H9 (cell line): Measurements from ENCODE around the gene PDXP. TPM values are rescaled to one million over a fixed set of nuclear protein-coding genes. Genes with fewer than 3 reads are reported as not detected.

ENCODE experiments used
- DNase-seq: peaks from one replicate; pipeline ENCODE4 v3.0.0-alpha.2; 2017
- H2AFZ ChIP-seq: one replicate; pipeline ENCODE4 v1.6.1; 2013; ENCODE audit warnings: mild to moderate bottlenecking, low read length, control low read depth, moderate library complexity
- H2AK5ac ChIP-seq: 2 replicates; pipeline ENCODE4 v1.6.1; 2013; ENCODE audit warnings: low read length, control low read depth, mixed read lengths; ENCODE audit not compliant: insufficient read length
- H2BK120ac ChIP-seq: one replicate; pipeline ENCODE4 v1.6.1; 2013; ENCODE audit warnings: low read depth, mild to moderate bottlenecking, low read length, control low read depth, inconsistent platforms; ENCODE audit not compliant: poor library complexity, severe bottlenecking
- H2BK12ac ChIP-seq: 2 replicates; pipeline ENCODE4 v1.6.1; 2013; ENCODE audit warnings: low read length, control low read depth, mixed read lengths, low read depth; ENCODE audit not compliant: insufficient read length
- H2BK15ac ChIP-seq: 2 replicates; pipeline ENCODE4 v1.6.1; 2013; ENCODE audit warnings: low read depth, low read length, control low read depth
- H2BK20ac ChIP-seq: one replicate; pipeline ENCODE4 v1.6.1; 2013; ENCODE audit warnings: low read depth, mild to moderate bottlenecking, low read length, control low read depth, inconsistent platforms; ENCODE audit not compliant: poor library complexity, severe bottlenecking
- H2BK5ac ChIP-seq: 2 replicates; pipeline ENCODE4 v1.6.1; 2013; ENCODE audit warnings: low read length, control low read depth, mixed read lengths; ENCODE audit not compliant: insufficient read length
- H3K14ac ChIP-seq: 2 replicates; pipeline ENCODE4 v1.6.1; 2013; ENCODE audit warnings: low read length, control low read depth; ENCODE audit not compliant: insufficient read depth
- H3K18ac ChIP-seq: 2 replicates; pipeline ENCODE4 v1.6.1; 2013; ENCODE audit warnings: low read depth, mild to moderate bottlenecking, mixed read lengths, low read length, control low read depth; ENCODE audit not compliant: insufficient read length
- H3K23ac ChIP-seq: 2 replicates; pipeline ENCODE4 v1.6.1; 2013; ENCODE audit warnings: low read length, control low read depth, mixed read lengths, low read depth; ENCODE audit not compliant: insufficient read length
- H3K23me2 ChIP-seq: 2 replicates; pipeline ENCODE4 v1.6.1; 2013; ENCODE audit warnings: low read depth, mild to moderate bottlenecking, mixed read lengths, low read length, control low read depth; ENCODE audit not compliant: insufficient read length, poor library complexity, severe bottlenecking
- H3K27ac ChIP-seq: 2 replicates; pipeline ENCODE4 v1.5.1; 2013; ENCODE audit warnings: low read length, control low read depth, mixed read lengths, low read depth; ENCODE audit not compliant: insufficient read length
- H3K27me3 ChIP-seq: 2 replicates; pipeline ENCODE4 v1.6.1; 2013; ENCODE audit warnings: low read length, control low read depth, inconsistent platforms; ENCODE audit not compliant: insufficient read depth
- H3K4ac ChIP-seq: 2 replicates; pipeline ENCODE4 v1.6.1; 2013; ENCODE audit warnings: low read depth, mild to moderate bottlenecking, control low read depth, inconsistent platforms, low read length, moderate library complexity
- H3K4me1 ChIP-seq: 2 replicates; pipeline ENCODE4 v1.6.1; 2013; ENCODE audit warnings: low read length, control low read depth, inconsistent platforms; ENCODE audit not compliant: insufficient read depth
- H3K4me2 ChIP-seq: 2 replicates; pipeline ENCODE4 v1.6.1; 2013; ENCODE audit warnings: low read length, control low read depth, mixed read lengths; ENCODE audit not compliant: insufficient read length, insufficient read depth
- H3K56ac ChIP-seq: 2 replicates; pipeline ENCODE4 v1.6.1; 2013; ENCODE audit warnings: low read depth, mild to moderate bottlenecking, mixed read lengths, low read length, control low read depth; ENCODE audit not compliant: insufficient read length
- H3K79me1 ChIP-seq: 2 replicates; pipeline ENCODE4 v1.6.1; 2013; ENCODE audit warnings: low read depth, mild to moderate bottlenecking, moderate library complexity, low read length, control low read depth, inconsistent platforms; ENCODE audit not compliant: insufficient read depth, poor library complexity, severe bottlenecking
- H3K79me2 ChIP-seq: 2 replicates; pipeline ENCODE4 v1.6.1; 2013; ENCODE audit warnings: low read length, control low read depth, inconsistent platforms; ENCODE audit not compliant: insufficient read depth
- H3K9ac ChIP-seq: 2 replicates; pipeline ENCODE4 v1.6.1; 2013; ENCODE audit warnings: low read length, control low read depth, mixed read lengths; ENCODE audit not compliant: insufficient read length; ENCODE audit errors: extremely low read depth
- H3K9me3 ChIP-seq: one replicate; pipeline ENCODE4 v1.6.1; 2013; ENCODE audit warnings: low read depth, low read length, inconsistent platforms; ENCODE audit not compliant: control insufficient read depth
- H3T11ph ChIP-seq: one replicate; pipeline ENCODE4 v1.6.1; 2013; ENCODE audit warnings: mild to moderate bottlenecking, low read length, control low read depth, inconsistent platforms
- H4K20me1 ChIP-seq: one replicate; pipeline ENCODE4 v1.6.1; 2013; ENCODE audit not compliant: control insufficient read depth, insufficient read length, insufficient read depth
- H4K5ac ChIP-seq: 2 replicates; pipeline ENCODE4 v1.6.1; 2013; ENCODE audit warnings: low read depth, mild to moderate bottlenecking, mixed read lengths, low read length, control low read depth; ENCODE audit not compliant: insufficient read length
- H4K8ac ChIP-seq: replicated peaks from 2 replicates; pipeline ENCODE4 v1.6.1; 2013; ENCODE audit warnings: low read length, control low read depth, mixed read lengths, low read depth; ENCODE audit not compliant: insufficient read length
- H4K91ac ChIP-seq: 2 replicates; pipeline ENCODE4 v1.6.1; 2013; ENCODE audit warnings: low read depth, mild to moderate bottlenecking, moderate library complexity, mixed read lengths, low read length, control low read depth; ENCODE audit not compliant: insufficient read length
- H3K27ac Mint-ChIP-seq, 3 experiments: 2 replicates in 2 of 3; 3 replicates in 1 of 3; pipeline ENCODE4 v1.8.0; 2020 to 2021; ENCODE audit warnings: mixed read lengths in 3 of 3, mild to moderate bottlenecking in 1 of 3, moderate library complexity in 1 of 3
- H3K27me3 Mint-ChIP-seq: 2 replicates; pipeline ENCODE4 v1.8.0; 2021; ENCODE audit warnings: low read depth, mild to moderate bottlenecking, moderate library complexity, mixed read lengths
- H3K36me3 Mint-ChIP-seq, 3 experiments: 2 replicates in 2 of 3; 3 replicates in 1 of 3; pipeline ENCODE4 v1.8.0; 2020 to 2021; ENCODE audit warnings: low read depth in 3 of 3, mixed read lengths in 3 of 3; ENCODE audit not compliant: insufficient read depth in 1 of 3
- H3K4me1 Mint-ChIP-seq, 2 experiments: 2 replicates each; pipeline ENCODE4 v1.8.0; 2020; ENCODE audit warnings: mixed read lengths in 2 of 2
- H3K4me3 Mint-ChIP-seq, 2 experiments: 2 replicates in 1 of 2; 3 replicates in 1 of 2; pipeline ENCODE4 v1.8.0; 2020 to 2021; ENCODE audit warnings: mild to moderate bottlenecking in 2 of 2, mixed read lengths in 2 of 2, moderate library complexity in 1 of 2
- H3K9me3 Mint-ChIP-seq, 2 experiments: 2 replicates in 1 of 2; 3 replicates in 1 of 2; pipeline ENCODE4 v1.8.0; 2020; ENCODE audit warnings: mild to moderate bottlenecking in 2 of 2, mixed read lengths in 2 of 2, moderate library complexity in 1 of 2
- WGBS: extraction: QIAGEN DNeasy Blood & Tissue Kit; methylation state at CpG from one replicate; pipeline ENCODE4 v1.1.7; 2013; ENCODE audit warnings: missing lambda C conversion rate, low lambda C conversion rate, mixed read lengths; ENCODE audit not compliant: insufficient read length; ENCODE audit errors: extremely low coverage; 5-methylcytosine and 5-hydroxymethylcytosine counted together
- total RNA-seq: library from RNA; stranded (reverse); gene quantifications from 2 replicates; pipeline ENCODE4 v1.2.1, GENCODE V29; 2021
- TF ChIP-seq, protein P1 (sequence below): fragments of 200-600 bp; sonication (generic); conservative IDR thresholded peaks from 3 replicates; pipeline ENCODE4 v1.8.0; 2021; ENCODE audit warnings: antibody characterized with exemption, mild to moderate bottlenecking

Gene PDXP
- total RNA-seq, 1 experiment from 2014 or later, result 41.0 TPM

DNA sequence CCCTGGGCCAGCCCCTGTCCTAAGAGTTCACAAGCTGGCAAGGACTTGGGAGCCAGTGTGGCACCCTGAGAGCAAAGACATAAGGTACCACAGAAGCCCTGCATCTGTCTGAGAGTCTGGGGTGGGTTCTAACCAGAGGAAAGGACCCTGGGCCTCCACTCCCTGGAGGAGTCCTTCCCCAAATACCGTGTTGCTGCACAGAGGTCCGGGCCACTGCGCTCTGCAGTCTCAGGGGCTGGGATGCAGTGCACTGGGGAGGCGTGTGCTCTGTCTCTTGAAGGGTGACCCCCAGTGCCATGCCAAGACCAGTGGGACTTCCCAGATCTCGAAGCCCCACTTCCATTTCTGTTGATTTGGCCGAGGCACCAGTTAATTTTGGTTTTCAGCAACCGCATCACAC, 23.4 kb upstream of the PDXP start:
- Histone ChIP-seq H3K9ac (no peak overlapping the region), H4K8ac (no peak overlapping the region), H3K56ac (no peak overlapping the region), H2BK5ac (no peak overlapping the region), H2BK15ac (no peak overlapping the region), H2BK20ac (no peak overlapping the region), H2AFZ (no peak overlapping the region), H3K4ac (no peak overlapping the region), H4K20me1 (no peaks in the 10 kb centered on the region), H3K27ac (no peak overlapping the region), H3K27me3 (no peaks in the 10 kb centered on the region), H3K4me1 (peaks cover 5% of the 10 kb centered on the region; the same call in 1 of the 2 replicates), H2BK120ac (no peak overlapping the region), H2BK12ac (no peak overlapping the region), H3K79me2 (no peaks in the 10 kb centered on the region), H4K5ac (no peak overlapping the region), H3K23ac (no peak overlapping the region), H3K18ac (no peak overlapping the region), H3K9me3 (no peaks in the 10 kb centered on the region), H3K79me1 (no peaks in the 10 kb centered on the region), H3K23me2 (peaks cover 8% of the 10 kb centered on the region), H3K14ac (no peak overlapping the region), H3T11ph (no peak overlapping the region), H2AK5ac (no peak overlapping the region), H3K4me2 (no peak overlapping the region), H4K91ac (no peak overlapping the region)
- Mint-ChIP-seq H3K27ac (no peak overlapping the region), H3K4me1 (peaks cover 31 to 37% of the 10 kb centered on the region in 2 experiments), H3K27me3 (no peaks in the 10 kb centered on the region; the same call in 1 of the 2 replicates), H3K4me3 (no peak overlapping the region), H3K9me3 (no peaks in the 10 kb centered on the region), H3K36me3 (peaks cover 0 to 12% (median 8%) of the 10 kb centered on the region in 3 experiments; a peak in 5 of 7 replicates)
- DNase-seq, result no peak
- no CpG with 5 or more reads among the region's 7 CpGs for WGBS
- TF ChIP-seq, protein P1, sequence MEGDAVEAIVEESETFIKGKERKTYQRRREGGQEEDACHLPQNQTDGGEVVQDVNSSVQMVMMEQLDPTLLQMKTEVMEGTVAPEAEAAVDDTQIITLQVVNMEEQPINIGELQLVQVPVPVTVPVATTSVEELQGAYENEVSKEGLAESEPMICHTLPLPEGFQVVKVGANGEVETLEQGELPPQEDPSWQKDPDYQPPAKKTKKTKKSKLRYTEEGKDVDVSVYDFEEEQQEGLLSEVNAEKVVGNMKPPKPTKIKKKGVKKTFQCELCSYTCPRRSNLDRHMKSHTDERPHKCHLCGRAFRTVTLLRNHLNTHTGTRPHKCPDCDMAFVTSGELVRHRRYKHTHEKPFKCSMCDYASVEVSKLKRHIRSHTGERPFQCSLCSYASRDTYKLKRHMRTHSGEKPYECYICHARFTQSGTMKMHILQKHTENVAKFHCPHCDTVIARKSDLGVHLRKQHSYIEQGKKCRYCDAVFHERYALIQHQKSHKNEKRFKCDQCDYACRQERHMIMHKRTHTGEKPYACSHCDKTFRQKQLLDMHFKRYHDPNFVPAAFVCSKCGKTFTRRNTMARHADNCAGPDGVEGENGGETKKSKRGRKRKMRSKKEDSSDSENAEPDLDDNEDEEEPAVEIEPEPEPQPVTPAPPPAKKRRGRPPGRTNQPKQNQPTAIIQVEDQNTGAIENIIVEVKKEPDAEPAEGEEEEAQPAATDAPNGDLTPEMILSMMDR, result no peak
